OCI-LY3 (cell line): ENCODE results near the gene CFAP251.

ENCODE experiments used
- H2AFZ ChIP-seq: fragments of 200-600, 300-600 bp; shearing (Covaris generic); 2 replicates; pipeline ENCODE4 v1.6.0; 2014; ENCODE audit warnings: antibody characterized with exemption, low read depth, low read length
- H3K27ac ChIP-seq: fragments of 200-600, 300-600 bp; sonication (generic); 2 replicates; pipeline ENCODE4 v1.5.1; 2014; ENCODE audit warnings: mild to moderate bottlenecking, low read length, moderate library complexity, mixed read lengths
- H3K27me3 ChIP-seq: fragments of 200-600, 300-600 bp; sonication (generic); 2 replicates; pipeline ENCODE4 v1.6.1; 2014; ENCODE audit warnings: low read depth, low read length, mixed read lengths
- H3K36me3 ChIP-seq: fragments of 200-600, 300-600 bp; sonication (generic); replicated peaks from 2 replicates; pipeline ENCODE3; 2014; ENCODE audit warnings: low read depth, low read length, mixed read lengths
- H3K4me1 ChIP-seq: fragments of 300-600, 200-600 bp; sonication (generic); 2 replicates; pipeline ENCODE4 v1.6.1; 2014; ENCODE audit warnings: low read length, mixed read lengths
- H3K4me2 ChIP-seq: fragments of 200-600, 300-600 bp; sonication (generic); 2 replicates; pipeline ENCODE4 v1.6.1; 2014; ENCODE audit warnings: low read length, mixed read lengths
- H3K4me3 ChIP-seq: fragments of 300-600, 200-600 bp; sonication (generic); 2 replicates; pipeline ENCODE4 v1.5.1; 2014; ENCODE audit warnings: antibody characterized with exemption, mild to moderate bottlenecking, low read length, moderate library complexity
- H3K79me2 ChIP-seq: fragments of 300-600, 200-600 bp; shearing (Covaris generic); 2 replicates; pipeline ENCODE4 v1.6.1; 2014; ENCODE audit warnings: mild to moderate bottlenecking, low read length, mixed read lengths
- H3K9ac ChIP-seq: fragments of 300-600, 200-600 bp; shearing (Covaris generic); 2 replicates; pipeline ENCODE4 v1.6.0; 2014; ENCODE audit warnings: mild to moderate bottlenecking, low read length, moderate library complexity
- H3K9me3 ChIP-seq: fragments of 200-600, 300-600 bp; shearing (Covaris generic); 2 replicates; pipeline ENCODE4 v1.6.1; 2014; ENCODE audit warnings: low read length, mixed read lengths; ENCODE audit not compliant: insufficient read depth
- H4K20me1 ChIP-seq: fragments of 200-600, 300-600 bp; sonication (generic); 2 replicates; pipeline ENCODE4 v1.6.1; 2016; ENCODE audit warnings: low read length, mixed read lengths; ENCODE audit not compliant: insufficient read depth
- EZH2phosphoT487 ChIP-seq: fragments of 200-600 bp; shearing (Covaris generic); IDR thresholded peaks from 2 replicates; pipeline ENCODE4 v1.6.1; 2018; ENCODE audit warnings: antibody characterized with exemption, mixed run types, low read depth
- TF ChIP-seq, protein P1 (sequence below): fragments of 200-600, 300-600 bp; sonication (generic); IDR thresholded peaks from 2 replicates; pipeline ENCODE4 v1.5.1; 2014; ENCODE audit warnings: antibody characterized with exemption, low read length, low read depth

Gene CFAP251

DNA sequence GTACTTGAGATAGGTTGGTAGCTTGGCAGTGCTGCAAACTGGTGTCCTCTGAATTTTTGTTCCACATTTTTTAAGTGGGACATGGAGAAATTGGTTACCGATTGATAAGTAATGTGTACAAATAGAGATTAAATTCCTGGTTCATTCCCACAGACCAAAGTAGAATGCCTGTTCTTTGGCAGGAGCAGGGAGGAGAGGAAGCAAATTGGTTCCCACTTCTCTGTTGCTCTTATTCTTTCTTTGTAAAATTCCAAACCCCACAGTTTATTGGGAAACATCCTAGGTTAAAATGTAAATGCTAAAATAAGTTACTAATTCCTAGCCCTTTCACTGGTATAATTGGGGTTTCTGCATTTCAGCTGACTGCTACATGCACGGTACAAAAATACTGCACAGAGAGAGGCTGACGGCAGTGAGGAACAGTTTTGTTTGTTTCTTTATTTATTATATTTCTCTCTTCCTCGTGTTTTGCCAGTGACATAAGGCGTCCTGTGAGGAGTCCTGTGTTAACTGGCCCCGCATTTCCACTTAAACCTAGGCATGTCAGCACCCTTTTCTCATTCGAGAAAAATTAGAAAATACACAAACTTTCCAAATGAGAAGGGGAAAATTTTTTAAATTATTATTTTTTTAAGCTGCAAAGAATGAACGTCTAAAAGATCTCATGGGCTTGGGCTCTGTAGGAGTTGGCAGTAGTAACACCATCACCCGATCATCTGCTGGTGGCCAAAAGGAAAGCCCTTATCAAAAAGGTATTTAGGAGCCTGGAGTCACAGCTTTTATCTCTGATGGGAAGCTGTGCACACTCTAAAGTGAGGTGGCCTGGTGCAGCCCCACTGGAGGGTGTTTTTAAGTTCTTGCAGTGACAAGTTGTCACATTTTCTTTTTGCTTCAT is 77.9 kb downstream of the CFAP251 start:
- Histone ChIP-seq H3K4me3 (peak overlapping the region; percentile 32), H3K27me3 (no peaks in the 10 kb centered on the region), H3K27ac (no peak overlapping the region), H3K4me1 (peaks cover 37% of the 10 kb centered on the region), H3K9ac (0 out of 2 replicates have a peak overlapping the region, but pooled peaks have one; percentile 9), H2AFZ (peak overlapping the region; percentile 9; the same call in 1 of the 2 replicates), H3K79me2 (no peaks in the 10 kb centered on the region), H4K20me1 (no peaks in the 10 kb centered on the region), H3K9me3 (no peaks in the 10 kb centered on the region; the same call in 1 of the 2 replicates), H3K36me3 (peaks cover 2% of the 10 kb centered on the region), H3K4me2 (peak overlapping the region; percentile 58)
- TF ChIP-seq, protein P1, sequence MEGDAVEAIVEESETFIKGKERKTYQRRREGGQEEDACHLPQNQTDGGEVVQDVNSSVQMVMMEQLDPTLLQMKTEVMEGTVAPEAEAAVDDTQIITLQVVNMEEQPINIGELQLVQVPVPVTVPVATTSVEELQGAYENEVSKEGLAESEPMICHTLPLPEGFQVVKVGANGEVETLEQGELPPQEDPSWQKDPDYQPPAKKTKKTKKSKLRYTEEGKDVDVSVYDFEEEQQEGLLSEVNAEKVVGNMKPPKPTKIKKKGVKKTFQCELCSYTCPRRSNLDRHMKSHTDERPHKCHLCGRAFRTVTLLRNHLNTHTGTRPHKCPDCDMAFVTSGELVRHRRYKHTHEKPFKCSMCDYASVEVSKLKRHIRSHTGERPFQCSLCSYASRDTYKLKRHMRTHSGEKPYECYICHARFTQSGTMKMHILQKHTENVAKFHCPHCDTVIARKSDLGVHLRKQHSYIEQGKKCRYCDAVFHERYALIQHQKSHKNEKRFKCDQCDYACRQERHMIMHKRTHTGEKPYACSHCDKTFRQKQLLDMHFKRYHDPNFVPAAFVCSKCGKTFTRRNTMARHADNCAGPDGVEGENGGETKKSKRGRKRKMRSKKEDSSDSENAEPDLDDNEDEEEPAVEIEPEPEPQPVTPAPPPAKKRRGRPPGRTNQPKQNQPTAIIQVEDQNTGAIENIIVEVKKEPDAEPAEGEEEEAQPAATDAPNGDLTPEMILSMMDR = no peak
- no peak for TF ChIP-seq EZH2phosphoT487

DNA sequence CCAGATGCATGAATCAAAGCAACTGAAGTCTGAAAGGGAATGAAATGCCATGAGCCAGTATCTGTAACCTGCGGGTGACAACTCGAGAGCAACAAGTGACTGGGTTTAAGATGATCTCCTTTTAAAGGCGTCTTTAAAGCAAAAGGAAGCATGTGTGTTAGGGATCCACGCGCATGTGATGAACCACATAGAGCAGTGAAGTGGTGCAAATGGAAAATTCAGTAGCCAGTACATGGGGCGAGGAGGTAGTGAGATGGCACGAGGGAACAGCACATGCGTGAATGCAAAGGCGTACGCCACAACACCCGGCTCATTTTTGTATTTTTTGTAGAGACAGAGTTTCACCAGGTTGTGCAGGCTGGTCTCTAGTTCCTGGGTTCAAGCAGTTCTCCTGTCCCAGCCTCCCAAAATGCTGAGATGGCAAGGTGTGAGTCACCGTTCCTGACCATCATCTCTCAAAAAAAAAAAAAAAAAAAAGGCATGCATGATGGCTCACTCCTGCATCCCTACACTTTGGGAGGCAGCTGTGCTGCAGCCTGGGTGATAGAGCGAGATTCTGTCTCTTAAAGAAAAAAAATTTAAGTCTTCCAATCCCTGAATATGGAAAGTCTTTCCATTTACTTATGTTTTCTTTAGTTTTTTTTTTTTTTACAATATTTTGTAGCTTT is 78.7 kb downstream of the CFAP251 start:
- peak overlapping the region; percentile 58 for H3K4me2 ChIP-seq
- no peaks in the 10 kb centered on the region; the same call in 1 of the 2 replicates for H3K9me3 ChIP-seq
- H2AFZ ChIP-seq = 0 out of 2 replicates have a peak overlapping the region, but pooled peaks have one; percentile 9
- H3K36me3 ChIP-seq = peaks cover 2% of the 10 kb centered on the region
- H3K27ac ChIP-seq = no peak overlapping the region
- no peak for TF ChIP-seq EZH2phosphoT487
- TF ChIP-seq, protein P1 = no peak
- H3K4me3 ChIP-seq = peak overlapping the region; percentile 32
- H3K27me3 ChIP-seq = no peaks in the 10 kb centered on the region
- peaks cover 29% of the 10 kb centered on the region for H3K4me1 ChIP-seq
- H3K9ac ChIP-seq = 0 out of 2 replicates have a peak overlapping the region, but pooled peaks have one; percentile 9
- no peaks in the 10 kb centered on the region for H3K79me2 ChIP-seq
- H4K20me1 ChIP-seq = no peaks in the 10 kb centered on the region

DNA sequence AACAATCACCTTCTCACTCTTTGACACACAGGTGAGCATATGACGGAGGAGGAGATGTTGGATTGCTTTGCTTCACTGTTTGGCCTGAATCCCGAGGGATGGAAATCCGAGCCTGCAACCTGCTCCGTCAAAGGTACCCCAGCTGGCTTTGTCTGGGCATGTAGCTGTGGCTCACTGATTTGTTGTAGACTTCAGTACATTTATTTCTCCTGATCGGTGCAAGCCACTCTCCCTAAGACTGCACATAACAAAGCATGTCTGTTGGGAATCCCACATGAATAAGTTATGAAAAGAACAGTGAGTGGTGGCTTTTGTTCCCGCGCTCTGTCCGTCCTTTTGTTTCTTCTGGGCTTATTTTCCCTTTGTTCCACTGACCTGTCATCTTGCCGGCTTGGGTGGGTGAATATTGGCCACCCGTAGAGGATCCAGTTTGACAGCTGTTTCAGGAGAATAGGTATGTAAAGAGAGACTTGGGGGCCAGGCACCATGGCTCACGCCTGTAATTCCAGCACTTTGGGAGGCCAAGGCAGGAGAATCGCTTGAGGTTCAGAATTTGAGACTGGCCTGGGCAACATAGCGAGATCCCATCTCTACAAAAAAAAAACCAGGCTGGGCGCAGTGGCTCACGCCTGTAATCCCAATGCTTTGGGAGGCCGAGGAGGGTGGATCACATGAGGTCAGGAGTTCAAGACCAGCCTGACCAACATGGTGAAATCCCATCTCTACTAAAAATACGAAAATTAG is 83.2 kb downstream of the CFAP251 start:
- no peak overlapping the region for H2AFZ ChIP-seq
- no peaks in the 10 kb centered on the region for H4K20me1 ChIP-seq
- no peaks in the 10 kb centered on the region for H3K79me2 ChIP-seq
- peaks cover 46% of the 10 kb centered on the region for H3K4me1 ChIP-seq
- H3K4me3 ChIP-seq = no peak overlapping the region
- H3K27ac ChIP-seq = no peak overlapping the region
- H3K36me3 ChIP-seq = peaks cover 2% of the 10 kb centered on the region
- TF ChIP-seq, protein P1 = no peak
- no peak for TF ChIP-seq EZH2phosphoT487
- no peak overlapping the region for H3K4me2 ChIP-seq
- peaks cover 21% of the 10 kb centered on the region for H3K27me3 ChIP-seq
- H3K9ac ChIP-seq = no peak overlapping the region
- peaks cover 8% of the 10 kb centered on the region; the same call in 1 of the 2 replicates for H3K9me3 ChIP-seq
